ENCODE data around the gene RNF215.

The RNF215 gene

GRCh38 chr22:30333707-30334087 lies 53.5 kb downstream of the RNF215 start:
- H3K9ac ChIP-seq (ENCODE audit: low read length), result no peak overlapping the region
- no peaks in the 10 kb centered on the region for H3K27me3 ChIP-seq (ENCODE audit: insufficient read depth, low read length)
- no peaks in the 10 kb centered on the region for H3K79me2 ChIP-seq (ENCODE audit: insufficient read depth, low read length)
- H3K4me2 ChIP-seq (ENCODE audit: low read length), result no peak overlapping the region
- no peaks in the 10 kb centered on the region for H3F3A ChIP-seq (ENCODE audit: insufficient read depth, low read length)
- H2AFZ ChIP-seq (ENCODE audit: low read length), result no peak overlapping the region
- no peaks in the 10 kb centered on the region for H4K20me1 ChIP-seq (ENCODE audit: insufficient read depth, low read length)
- TF ChIP-seq CTCF (IDR thresholded peaks at IDR 0.05; ENCODE audit: low read length), result no peak
- TF ChIP-seq EZH2 (IDR thresholded peaks at IDR 0.05; ENCODE audit: borderline replicate concordance, low read length), result no peak
- H3K4me1 ChIP-seq (ENCODE audit: insufficient read depth, low read length, severe bottlenecking), result no peaks in the 10 kb centered on the region
- no peaks in the 10 kb centered on the region for H3K9me2 ChIP-seq (ENCODE audit: low read depth, low read length)
- no peaks in the 10 kb centered on the region for H3K9me3 ChIP-seq (ENCODE audit: low read length)
- H3K36me3 ChIP-seq (ENCODE audit: insufficient read depth, low read length), result peaks cover 82% of the 10 kb centered on the region
- H3K27ac ChIP-seq (ENCODE audit: low read depth, low read length, poor library complexity, severe bottlenecking), result no peak overlapping the region
- H3K4me3 ChIP-seq (ENCODE audit: low read depth, low read length, poor library complexity, severe bottlenecking), result no peak overlapping the region

- Histone ChIP-seq H3K36me3 (ENCODE audit: insufficient read depth, low read length) (peaks cover 82% of the 10 kb centered on the region), H3K9me3 (ENCODE audit: low read length) (no peaks in the 10 kb centered on the region)
These were observed 54.1 kb downstream of the RNF215 start for GRCh38 chr22:30332994-30333706.

GRCh38 chr22:30332551-30332950 lies 54.7 kb downstream of the RNF215 start:
- peaks cover 76% of the 10 kb centered on the region for H3K36me3 ChIP-seq (ENCODE audit: insufficient read depth, low read length)
- H3K9ac ChIP-seq (ENCODE audit: low read length), result no peak overlapping the region
- H3K9me3 ChIP-seq (ENCODE audit: low read length), result no peaks in the 10 kb centered on the region
- no peak overlapping the region for H3K27ac ChIP-seq (ENCODE audit: low read depth, low read length, poor library complexity, severe bottlenecking)
- no peak overlapping the region for H2AFZ ChIP-seq (ENCODE audit: low read length)
- H3K9me2 ChIP-seq (ENCODE audit: low read depth, low read length), result no peaks in the 10 kb centered on the region
- TF ChIP-seq CTCF (IDR thresholded peaks at IDR 0.05; ENCODE audit: low read length), result no peak
- no peak for TF ChIP-seq EZH2 (IDR thresholded peaks at IDR 0.05; ENCODE audit: borderline replicate concordance, low read length)
- H4K20me1 ChIP-seq (ENCODE audit: insufficient read depth, low read length), result no peaks in the 10 kb centered on the region
- no peaks in the 10 kb centered on the region for H3F3A ChIP-seq (ENCODE audit: insufficient read depth, low read length)
- H3K4me1 ChIP-seq (ENCODE audit: insufficient read depth, low read length, severe bottlenecking), result peaks cover 6% of the 10 kb centered on the region
- H3K79me2 ChIP-seq (ENCODE audit: insufficient read depth, low read length), result no peaks in the 10 kb centered on the region
- H3K4me2 ChIP-seq (ENCODE audit: low read length), result no peak overlapping the region
- no peaks in the 10 kb centered on the region for H3K27me3 ChIP-seq (ENCODE audit: insufficient read depth, low read length)
- no peak overlapping the region for H3K4me3 ChIP-seq (ENCODE audit: low read depth, low read length, poor library complexity, severe bottlenecking)

More at GRCh38 chr22:30332994-30333706, 54.1 kb downstream of the RNF215 start:
- no peaks in the 10 kb centered on the region for H3K9me2 ChIP-seq (ENCODE audit: low read depth, low read length)
- H2AFZ ChIP-seq (ENCODE audit: low read length), result no peak overlapping the region
- no peak overlapping the region for H3K9ac ChIP-seq (ENCODE audit: low read length)
- no peaks in the 10 kb centered on the region for H3K79me2 ChIP-seq (ENCODE audit: insufficient read depth, low read length)
- TF ChIP-seq CTCF (IDR thresholded peaks at IDR 0.05; ENCODE audit: low read length) (no peak), EZH2 (IDR thresholded peaks at IDR 0.05; ENCODE audit: borderline replicate concordance, low read length) (no peak)
- no peak overlapping the region for H3K4me2 ChIP-seq (ENCODE audit: low read length)
- no peak overlapping the region for H3K27ac ChIP-seq (ENCODE audit: low read depth, low read length, poor library complexity, severe bottlenecking)
- H3F3A ChIP-seq (ENCODE audit: insufficient read depth, low read length), result no peaks in the 10 kb centered on the region
- H3K27me3 ChIP-seq (ENCODE audit: insufficient read depth, low read length), result no peaks in the 10 kb centered on the region
- peaks cover under 1% of the 10 kb centered on the region for H3K4me1 ChIP-seq (ENCODE audit: insufficient read depth, low read length, severe bottlenecking)
- no peaks in the 10 kb centered on the region for H4K20me1 ChIP-seq (ENCODE audit: insufficient read depth, low read length)
- no peak overlapping the region for H3K4me3 ChIP-seq (ENCODE audit: low read depth, low read length, poor library complexity, severe bottlenecking)

Data from OCI-LY1 (cell line).